Gastrocnemius medialis (tissue), 4 donors: ENCODE measurements around the gene FREM2. TPM values are rescaled to one million over a fixed set of nuclear protein-coding genes. Genes with fewer than 3 reads are reported as not detected.

Source experiments
- ATAC-seq, 2 donors: fragments of 150-250 bp; one replicate each; pipeline ENCODE4 v1.9.1; 2016
- DNase-seq, 2 donors: peaks; one replicate each; pipeline ENCODE4 v3.0.0-alpha.2; 2019
- H3K27ac ChIP-seq, 4 donors: fragments of 200-600 bp; sonication (generic); 1 replicate in 1 of 4; 2 replicates in 3 of 4; pipeline ENCODE4 v1.5.1; 2016 to 2018; ENCODE audit warnings: mild to moderate bottlenecking in 2 of 4, moderate library complexity in 1 of 4
- H3K27me3 ChIP-seq, 3 donors: fragments of 200-600 bp; sonication (generic) in 2 of 3; 1 replicate in 1 of 3; 2 replicates in 2 of 3; pipeline versions ENCODE4 v1.5.1 to v1.6.0; 2016 to 2019; ENCODE audit warnings: mild to moderate bottlenecking in 1 of 3, moderate library complexity in 1 of 3
- H3K36me3 ChIP-seq, 2 donors: fragments of 200-600 bp; sonication (generic) in 1 of 2; one replicate each; pipeline ENCODE4 v1.5.1; 2017 to 2018
- H3K4me1 ChIP-seq, 2 donors: fragments of 200-600 bp; sonication (generic) in 1 of 2; one replicate each; pipeline ENCODE4 v1.5.1; 2016 to 2017; ENCODE audit warnings: mild to moderate bottlenecking in 2 of 2
- H3K4me3 ChIP-seq, 4 donors: fragments of 200-600 bp; sonication (generic) in 3 of 4; 1 replicate in 1 of 4; 2 replicates in 3 of 4; pipeline ENCODE4 v1.5.1; 2016 to 2019; ENCODE audit warnings: mild to moderate bottlenecking in 2 of 4
- H3K9me3 ChIP-seq, 3 donors: fragments of 200-600 bp; sonication (generic) in 2 of 3; 1 replicate in 1 of 3; 2 replicates in 2 of 3; pipeline ENCODE4 v1.5.1; 2016 to 2019
- POLR2A ChIP-seq, 2 donors: fragments of 450-650 bp; IDR thresholded peaks; one replicate each; pipeline ENCODE4 v1.6.1; 2017; ENCODE audit warnings: antibody characterized with exemption in 2 of 2, mild to moderate bottlenecking in 2 of 2, moderate library complexity in 2 of 2
- in situ Hi-C, 4 donors: fragments of 200-750 bp; cut with MboI; loops; one replicate each; pipeline versions ENCODE4 v1.15.0 to v1.8.0; 2017; ENCODE audit warnings: low sequenced_read_pairs in 4 of 4
- intact Hi-C: fragments of 100-400 bp; cut with DNase I; formaldehyde crosslinking; loops from one replicate; pipeline ENCODE4 v1.15.1; 2023; ENCODE audit warnings: low total_unique reads
- total RNA-seq, 4 donors: library from RNA; depleted of rRNA; stranded (reverse); fragments of >200 nt; gene quantifications; one replicate each; pipeline versions ENCODE4 v1.1.0 to v1.2.3, GENCODE V29; 2016
- TF ChIP-seq, protein P1 (sequence below), 5 experiments: fragments of 450-650 bp in 3 of 5; fragments of 200-600 bp in 2 of 5; sonication (generic) in 2 of 5; IDR thresholded peaks in 4 of 5; conservative IDR thresholded peaks in 1 of 5; 1 replicate in 4 of 5; 2 replicates in 1 of 5; pipeline ENCODE4 v1.5.1; 2016 to 2019; ENCODE audit warnings: antibody characterized with exemption in 5 of 5, mild to moderate bottlenecking in 3 of 5, moderate library complexity in 3 of 5

The FREM2 gene
- total RNA-seq, 4 donors from 2014 or later = 1.3 to 6.4 (median 2.4) TPM

DNA sequence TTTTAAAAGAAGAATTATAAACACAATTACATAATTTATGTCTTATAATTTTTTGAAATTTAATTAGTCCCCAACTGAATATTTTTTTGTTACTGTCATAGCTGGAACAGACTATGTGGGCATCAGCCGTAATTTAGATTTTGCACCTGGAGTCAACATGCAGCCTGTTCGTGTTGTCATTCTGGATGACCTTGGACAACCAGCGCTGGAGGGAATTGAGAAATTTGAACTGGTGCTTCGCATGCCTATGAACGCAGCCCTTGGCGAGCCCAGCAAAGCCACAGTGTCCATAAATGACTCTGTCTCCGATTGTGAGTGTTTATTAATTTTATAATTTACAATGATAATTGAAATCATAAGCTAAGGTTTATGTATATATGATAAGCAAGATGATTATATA, 161.5 kb downstream of the FREM2 start:
- no peaks in the 10 kb centered on the region for H3K9me3 ChIP-seq
- H3K4me1 ChIP-seq = peaks cover 5 to 34% of the 10 kb centered on the region in 2 donors
- in situ Hi-C loops = no loop called here
- peak; percentile 75 to 98 for ATAC-seq
- peak overlapping the region in 3 of 4 donors; percentile 48 to 68 (median 68) for H3K27ac ChIP-seq
- no peaks in the 10 kb centered on the region for H3K27me3 ChIP-seq
- H3K36me3 ChIP-seq = peaks cover 0 to 9% of the 10 kb centered on the region in 2 donors
- no peak overlapping the region for H3K4me3 ChIP-seq
- peak; percentile 17 to 44 for DNase-seq
- intact Hi-C loops = no loop called here
- no peak for TF ChIP-seq POLR2A (IDR thresholded peaks at IDR 0.05)
- TF ChIP-seq, protein P1, sequence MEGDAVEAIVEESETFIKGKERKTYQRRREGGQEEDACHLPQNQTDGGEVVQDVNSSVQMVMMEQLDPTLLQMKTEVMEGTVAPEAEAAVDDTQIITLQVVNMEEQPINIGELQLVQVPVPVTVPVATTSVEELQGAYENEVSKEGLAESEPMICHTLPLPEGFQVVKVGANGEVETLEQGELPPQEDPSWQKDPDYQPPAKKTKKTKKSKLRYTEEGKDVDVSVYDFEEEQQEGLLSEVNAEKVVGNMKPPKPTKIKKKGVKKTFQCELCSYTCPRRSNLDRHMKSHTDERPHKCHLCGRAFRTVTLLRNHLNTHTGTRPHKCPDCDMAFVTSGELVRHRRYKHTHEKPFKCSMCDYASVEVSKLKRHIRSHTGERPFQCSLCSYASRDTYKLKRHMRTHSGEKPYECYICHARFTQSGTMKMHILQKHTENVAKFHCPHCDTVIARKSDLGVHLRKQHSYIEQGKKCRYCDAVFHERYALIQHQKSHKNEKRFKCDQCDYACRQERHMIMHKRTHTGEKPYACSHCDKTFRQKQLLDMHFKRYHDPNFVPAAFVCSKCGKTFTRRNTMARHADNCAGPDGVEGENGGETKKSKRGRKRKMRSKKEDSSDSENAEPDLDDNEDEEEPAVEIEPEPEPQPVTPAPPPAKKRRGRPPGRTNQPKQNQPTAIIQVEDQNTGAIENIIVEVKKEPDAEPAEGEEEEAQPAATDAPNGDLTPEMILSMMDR (IDR thresholded peaks at IDR 0.05 in 4 of 5, conservative IDR thresholded peaks at IDR 0.05 in 1 of 5) = no peak

DNA sequence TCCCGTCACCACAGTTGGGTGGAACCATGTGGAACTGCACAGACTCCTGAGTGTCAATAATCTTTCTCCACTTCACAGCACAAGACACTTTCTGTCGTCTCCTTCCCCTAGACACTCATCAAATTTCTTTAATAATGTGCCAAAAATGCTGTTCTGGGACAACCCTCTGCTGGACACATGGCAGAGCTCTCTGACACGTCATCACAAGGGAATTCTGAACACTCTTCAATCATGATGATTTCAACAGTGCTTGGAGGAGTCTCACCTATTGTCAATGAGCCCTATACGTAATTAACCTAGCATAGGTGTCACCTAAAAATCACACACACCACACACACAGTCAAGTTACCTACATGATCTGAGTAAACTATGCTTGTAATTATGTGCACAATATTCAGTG, 162.4 kb downstream of the FREM2 start:
- in situ Hi-C loops = no loop called here
- H3K4me3 ChIP-seq = no peak overlapping the region
- DNase-seq (no peak), ATAC-seq (no peak)
- no peak for TF ChIP-seq POLR2A (IDR thresholded peaks at IDR 0.05)
- TF ChIP-seq, protein P1 (IDR thresholded peaks at IDR 0.05 in 4 of 5, conservative IDR thresholded peaks at IDR 0.05 in 1 of 5) = no peak
- peaks cover 0 to 9% of the 10 kb centered on the region in 2 donors for H3K36me3 ChIP-seq
- intact Hi-C loops = no loop called here
- H3K27ac ChIP-seq = no peak overlapping the region
- H3K4me1 ChIP-seq = peaks cover 5 to 31% of the 10 kb centered on the region in 2 donors
- H3K27me3 ChIP-seq = no peaks in the 10 kb centered on the region
- no peaks in the 10 kb centered on the region for H3K9me3 ChIP-seq

DNA sequence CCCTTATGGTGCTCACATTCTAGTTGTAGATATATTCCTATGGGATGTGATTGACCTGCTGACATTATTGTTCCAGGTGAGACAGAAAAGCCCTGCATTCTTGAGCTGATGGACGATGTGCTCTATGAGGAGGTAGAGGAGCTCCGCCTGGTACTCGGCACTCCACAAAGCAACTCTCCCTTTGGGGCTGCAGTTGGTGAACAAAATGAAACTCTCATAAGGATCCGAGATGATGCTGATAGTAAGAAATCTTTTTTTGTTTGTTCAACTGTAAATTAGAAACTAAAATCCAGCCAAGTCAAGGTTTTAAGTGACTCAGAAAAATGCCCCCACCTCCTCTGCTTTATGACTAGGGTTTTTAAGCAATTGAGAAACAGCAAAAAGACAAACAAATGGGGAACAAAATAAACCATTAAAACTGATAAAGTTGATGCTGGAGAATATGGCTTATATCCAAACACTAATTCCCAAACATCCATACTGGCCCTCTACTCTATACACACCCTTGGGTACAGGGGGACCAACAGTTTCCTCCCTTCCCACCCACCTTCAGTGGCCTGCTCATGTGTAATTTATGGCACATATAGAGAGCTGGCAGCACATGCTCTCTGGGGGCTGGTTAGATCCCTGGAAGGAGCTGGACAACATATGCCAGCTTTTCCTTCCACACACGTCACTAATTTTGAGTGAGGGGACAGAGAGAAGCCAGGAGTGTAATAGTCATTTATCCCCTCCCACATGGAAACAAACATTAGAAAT, 164.2 kb downstream of the FREM2 start:
- TF ChIP-seq, protein P1 (IDR thresholded peaks at IDR 0.05 in 4 of 5, conservative IDR thresholded peaks at IDR 0.05 in 1 of 5) = no peak
- no peak for TF ChIP-seq POLR2A (IDR thresholded peaks at IDR 0.05)
- no peak for ATAC-seq

DNA sequence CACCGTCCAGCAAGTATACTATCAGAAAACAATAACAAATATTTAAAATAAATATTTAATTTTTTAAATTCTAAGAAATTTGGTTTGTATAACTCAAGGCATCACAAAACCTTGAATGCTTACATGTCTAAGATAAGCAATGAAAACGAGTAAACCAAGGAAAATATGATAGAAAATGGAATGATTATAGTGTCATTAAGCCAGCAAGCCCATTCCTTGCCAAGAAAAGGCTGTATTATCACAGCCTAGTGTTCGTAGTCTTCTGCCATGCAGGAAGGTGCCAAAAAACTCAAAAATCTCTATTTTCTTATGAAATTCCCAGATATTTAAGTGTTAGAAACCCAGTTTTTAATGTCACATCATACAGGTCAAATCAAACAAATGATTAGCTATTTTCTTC, 167.3 kb downstream of the FREM2 start:
- intact Hi-C loops = no loop called here
- Histone ChIP-seq H3K36me3 (peaks cover 0 to 9% of the 10 kb centered on the region in 2 donors), H3K9me3 (no peaks in the 10 kb centered on the region), H3K4me3 (no peak overlapping the region), H3K4me1 (peaks cover 0 to 8% of the 10 kb centered on the region in 2 donors), H3K27me3 (no peaks in the 10 kb centered on the region), H3K27ac (no peak overlapping the region)
- ATAC-seq (no peak), DNase-seq (no peak)
- in situ Hi-C loops = loop anchor here in 1 of 4 donors (25.0 kb wide), 1 partner anchor 167 kb away; the partner anchor contains the start of gene FREM2
- TF ChIP-seq, protein P1 (IDR thresholded peaks at IDR 0.05 in 4 of 5, conservative IDR thresholded peaks at IDR 0.05 in 1 of 5) = no peak
- TF ChIP-seq POLR2A (IDR thresholded peaks at IDR 0.05) = no peak

More for the DNA sequence above, 164.2 kb downstream of the FREM2 start:
- no peaks in the 10 kb centered on the region for H3K27me3 ChIP-seq
- intact Hi-C loops = no loop called here
- H3K36me3 ChIP-seq = peaks cover 0 to 9% of the 10 kb centered on the region in 2 donors
- in situ Hi-C loops = loop anchor here in 1 of 4 donors (25.0 kb wide), 1 partner anchor 164 kb away; the partner anchor contains the start of gene FREM2
- DNase-seq = no peak
- peaks cover 5 to 23% of the 10 kb centered on the region in 2 donors for H3K4me1 ChIP-seq
- no peak overlapping the region for H3K27ac ChIP-seq
- no peaks in the 10 kb centered on the region for H3K9me3 ChIP-seq
- no peak overlapping the region for H3K4me3 ChIP-seq
